Duodenal mucosa (tissue), 2 donors: ENCODE measurements around the gene RPA3.

ENCODE experiments used
- H3K27ac ChIP-seq: one replicate; pipeline ENCODE4 v1.7.0; 2013; ENCODE audit warnings: low read depth, low read length
- H3K27me3 ChIP-seq, 2 donors: one replicate each; pipeline ENCODE4 v1.7.0; 2013; ENCODE audit warnings: low read length in 2 of 2, control low read depth in 1 of 2; ENCODE audit not compliant: insufficient read depth in 2 of 2, control insufficient read depth in 1 of 2
- H3K36me3 ChIP-seq, 2 donors: one replicate each; pipeline ENCODE4 v1.7.0; 2013; ENCODE audit warnings: low read length in 2 of 2, control low read depth in 1 of 2; ENCODE audit not compliant: insufficient read depth in 2 of 2, control insufficient read depth in 1 of 2
- H3K4me1 ChIP-seq, 2 donors: one replicate each; pipeline ENCODE4 v1.7.0; 2013; ENCODE audit warnings: low read length in 2 of 2, control low read depth in 1 of 2; ENCODE audit not compliant: insufficient read depth in 2 of 2, control insufficient read depth in 1 of 2
- H3K4me3 ChIP-seq, 2 donors: one replicate each; pipeline ENCODE4 v1.7.0; 2013; ENCODE audit warnings: low read length in 2 of 2, low read depth in 1 of 2
- H3K9ac ChIP-seq, 2 donors: one replicate each; pipeline ENCODE4 v1.7.0; 2013; ENCODE audit warnings: low read length in 2 of 2, low read depth in 1 of 2
- H3K9me3 ChIP-seq, 2 donors: one replicate each; pipeline ENCODE4 v1.7.0; 2013; ENCODE audit warnings: low read length in 2 of 2, control low read depth in 1 of 2; ENCODE audit not compliant: control insufficient read depth in 1 of 2

Gene RPA3

GRCh38 chr7:7707246-7707645 lies 11.2 kb downstream of the RPA3 start:
- Histone ChIP-seq H3K27ac (no peak overlapping the region), H3K4me1 (peaks cover 0 to 8% of the 10 kb centered on the region in 2 donors), H3K9ac (no peak overlapping the region), H3K36me3 (no peaks in the 10 kb centered on the region), H3K4me3 (no peak overlapping the region), H3K27me3 (no peaks in the 10 kb centered on the region), H3K9me3 (no peaks in the 10 kb centered on the region)

GRCh38 chr7:7706556-7707172 lies 11.7 kb downstream of the RPA3 start:
- Histone ChIP-seq H3K27ac (no peak overlapping the region), H3K9ac (no peak overlapping the region)

GRCh38 chr7:7706101-7706511 lies 12.3 kb downstream of the RPA3 start:
- no peaks in the 10 kb centered on the region for H3K27me3 ChIP-seq
- no peak overlapping the region for H3K9ac ChIP-seq
- H3K4me3 ChIP-seq: no peak overlapping the region
- no peaks in the 10 kb centered on the region for H3K9me3 ChIP-seq
- H3K36me3 ChIP-seq: no peaks in the 10 kb centered on the region
- peaks cover 0 to 8% of the 10 kb centered on the region in 2 donors for H3K4me1 ChIP-seq
- H3K27ac ChIP-seq: no peak overlapping the region

More at GRCh38 chr7:7706556-7707172, 11.7 kb downstream of the RPA3 start:
- no peaks in the 10 kb centered on the region for H3K36me3 ChIP-seq
- no peak overlapping the region for H3K4me3 ChIP-seq
- H3K4me1 ChIP-seq: peaks cover 0 to 8% of the 10 kb centered on the region in 2 donors
- no peaks in the 10 kb centered on the region for H3K27me3 ChIP-seq
- no peaks in the 10 kb centered on the region for H3K9me3 ChIP-seq

- H3K9ac ChIP-seq: no peak overlapping the region
- H3K9me3 ChIP-seq: no peaks in the 10 kb centered on the region
- H3K27ac ChIP-seq: no peak overlapping the region
- peaks cover 0 to 8% of the 10 kb centered on the region in 2 donors for H3K4me1 ChIP-seq
- H3K4me3 ChIP-seq: no peak overlapping the region
- no peaks in the 10 kb centered on the region for H3K27me3 ChIP-seq
- no peaks in the 10 kb centered on the region for H3K36me3 ChIP-seq
These were observed 13.1 kb downstream of the RPA3 start for GRCh38 chr7:7705318-7705717.

GRCh38 chr7:7704867-7705266 lies 13.5 kb downstream of the RPA3 start:
- Histone ChIP-seq H3K4me1 (peaks cover 0 to 8% of the 10 kb centered on the region in 2 donors), H3K4me3 (no peak overlapping the region), H3K9me3 (no peaks in the 10 kb centered on the region), H3K27me3 (no peaks in the 10 kb centered on the region), H3K27ac (no peak overlapping the region), H3K36me3 (no peaks in the 10 kb centered on the region), H3K9ac (no peak overlapping the region)

GRCh38 chr7:7703427-7703826 lies 15.0 kb downstream of the RPA3 start:
- Histone ChIP-seq H3K27me3 (no peaks in the 10 kb centered on the region), H3K4me1 (peaks cover 0 to 8% of the 10 kb centered on the region in 2 donors), H3K36me3 (no peaks in the 10 kb centered on the region), H3K9me3 (no peaks in the 10 kb centered on the region), H3K27ac (no peak overlapping the region), H3K4me3 (peak overlapping the region; percentile 58 to 60), H3K9ac (peak overlapping the region in 1 of 2 donors; percentile 21)

GRCh38 chr7:7702826-7703225 lies 15.6 kb downstream of the RPA3 start:
- Histone ChIP-seq H3K4me1 (peaks cover 0 to 8% of the 10 kb centered on the region in 2 donors), H3K9ac (no peak overlapping the region), H3K36me3 (no peaks in the 10 kb centered on the region), H3K27me3 (no peaks in the 10 kb centered on the region), H3K27ac (no peak overlapping the region), H3K9me3 (no peaks in the 10 kb centered on the region), H3K4me3 (no peak overlapping the region)

- Histone ChIP-seq H3K27ac (no peak overlapping the region), H3K9me3 (no peaks in the 10 kb centered on the region), H3K27me3 (no peaks in the 10 kb centered on the region), H3K4me3 (no peak overlapping the region), H3K36me3 (no peaks in the 10 kb centered on the region), H3K4me1 (peaks cover 0 to 12% of the 10 kb centered on the region in 2 donors), H3K9ac (no peak overlapping the region)
These were observed 16.9 kb downstream of the RPA3 start for GRCh38 chr7:7701527-7701926.

GRCh38 chr7:7699970-7700369 lies 18.4 kb downstream of the RPA3 start:
- Histone ChIP-seq H3K9me3 (no peaks in the 10 kb centered on the region), H3K27me3 (no peaks in the 10 kb centered on the region), H3K9ac (no peak overlapping the region), H3K27ac (no peak overlapping the region), H3K36me3 (no peaks in the 10 kb centered on the region), H3K4me3 (no peak overlapping the region), H3K4me1 (peaks cover 0 to 12% of the 10 kb centered on the region in 2 donors)

- Histone ChIP-seq H3K9ac (no peak overlapping the region), H3K9me3 (no peaks in the 10 kb centered on the region), H3K4me1 (peaks cover 0 to 12% of the 10 kb centered on the region in 2 donors), H3K27ac (no peak overlapping the region), H3K36me3 (no peaks in the 10 kb centered on the region), H3K27me3 (no peaks in the 10 kb centered on the region), H3K4me3 (no peak overlapping the region)
These were observed 19.0 kb downstream of the RPA3 start for GRCh38 chr7:7699380-7699779.
